ENCODE measurements around the gene PCDHGC3. TPM values are rescaled to one million over a fixed set of nuclear protein-coding genes. Genes with fewer than 3 reads are reported as not detected.

The PCDHGC3 gene
- total RNA-seq, 1 experiment from 2014 or later, result 112 TPM

GRCh38 chr5:141495453-141495811 lies 19.7 kb downstream of the PCDHGC3 start:
- DNase-seq (ENCODE audit: low spot score), result peak; percentile 72
- Histone ChIP-seq H3K4me1 (ENCODE audit: insufficient read depth, low read length, poor library complexity, severe bottlenecking) (peaks cover 51% of the 10 kb centered on the region), H3K4me3 (ENCODE audit: low read depth, low read length, poor library complexity, severe bottlenecking) (peak overlapping the region; percentile 41), H3K27me3 (replicated peaks; ENCODE audit: insufficient read depth, low read depth, low read length, poor library complexity) (no peaks in the 10 kb centered on the region), H3K9me3 (ENCODE audit: low read depth, low read length, poor library complexity, severe bottlenecking) (no peaks in the 10 kb centered on the region), H3K36me3 (ENCODE audit: insufficient read depth, low read length, poor library complexity, severe bottlenecking) (peaks cover 9% of the 10 kb centered on the region), H3K27ac (ENCODE audit: low read depth, low read length, poor library complexity, severe bottlenecking) (peak overlapping the region; percentile 94)
- BruUV-seq (replicated peaks), result TSS peak; percentile 87
- intact Hi-C loops (cut with micrococcal nuclease; ENCODE audit: unreplicated experiment), result loop anchor here (2.0 kb wide), 1 partner anchor 19 kb away; no protein-coding TSS in a partner anchor
- ChIA-PET CTCF (interaction anchor here (1.1 to 1.2 kb wide), 4 partner anchors 18 to 29 kb away, joined by 5 to 7 read pairs (median 6); partner anchors contain the start of gene PCDHGC3), POLR2A (ENCODE audit: low non-redundant PET) (no interaction called here)
- no peak for TF ChIP-seq EZH2 (IDR thresholded peaks at IDR 0.05; ENCODE audit: borderline replicate concordance, low read depth, low read length, poor library complexity, severe bottlenecking)
- TF ChIP-seq, protein P1, sequence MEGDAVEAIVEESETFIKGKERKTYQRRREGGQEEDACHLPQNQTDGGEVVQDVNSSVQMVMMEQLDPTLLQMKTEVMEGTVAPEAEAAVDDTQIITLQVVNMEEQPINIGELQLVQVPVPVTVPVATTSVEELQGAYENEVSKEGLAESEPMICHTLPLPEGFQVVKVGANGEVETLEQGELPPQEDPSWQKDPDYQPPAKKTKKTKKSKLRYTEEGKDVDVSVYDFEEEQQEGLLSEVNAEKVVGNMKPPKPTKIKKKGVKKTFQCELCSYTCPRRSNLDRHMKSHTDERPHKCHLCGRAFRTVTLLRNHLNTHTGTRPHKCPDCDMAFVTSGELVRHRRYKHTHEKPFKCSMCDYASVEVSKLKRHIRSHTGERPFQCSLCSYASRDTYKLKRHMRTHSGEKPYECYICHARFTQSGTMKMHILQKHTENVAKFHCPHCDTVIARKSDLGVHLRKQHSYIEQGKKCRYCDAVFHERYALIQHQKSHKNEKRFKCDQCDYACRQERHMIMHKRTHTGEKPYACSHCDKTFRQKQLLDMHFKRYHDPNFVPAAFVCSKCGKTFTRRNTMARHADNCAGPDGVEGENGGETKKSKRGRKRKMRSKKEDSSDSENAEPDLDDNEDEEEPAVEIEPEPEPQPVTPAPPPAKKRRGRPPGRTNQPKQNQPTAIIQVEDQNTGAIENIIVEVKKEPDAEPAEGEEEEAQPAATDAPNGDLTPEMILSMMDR (conservative IDR thresholded peaks at IDR 0.05; ENCODE audit: low read depth, low read length), result no peak

DNA sequence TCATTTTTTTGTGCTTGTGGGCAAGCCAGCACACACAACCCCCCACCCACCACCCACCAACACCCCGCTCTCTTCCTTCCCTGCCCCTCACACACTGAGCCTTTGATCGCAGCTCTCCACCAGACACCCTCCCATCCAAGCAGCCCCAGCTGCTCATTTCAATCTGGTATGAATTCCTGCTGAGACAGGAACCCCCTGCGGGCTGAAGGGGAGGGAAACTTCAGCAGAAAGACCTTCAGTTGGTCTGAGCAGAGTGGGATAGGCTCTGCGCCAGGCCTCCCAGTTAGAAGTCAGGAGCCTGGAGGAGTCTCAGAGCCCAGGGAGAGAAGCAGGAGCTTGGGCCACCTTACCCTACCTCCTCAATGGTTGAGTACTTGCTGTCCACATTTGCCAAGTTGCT lies 20.3 kb downstream of the PCDHGC3 start:
- Histone ChIP-seq H3K4me3 (ENCODE audit: low read depth, low read length, poor library complexity, severe bottlenecking) (peak overlapping the region; percentile 41), H3K4me1 (ENCODE audit: insufficient read depth, low read length, poor library complexity, severe bottlenecking) (peaks cover 51% of the 10 kb centered on the region), H3K9me3 (ENCODE audit: low read depth, low read length, poor library complexity, severe bottlenecking) (no peaks in the 10 kb centered on the region), H3K36me3 (ENCODE audit: insufficient read depth, low read length, poor library complexity, severe bottlenecking) (peaks cover 3% of the 10 kb centered on the region), H3K27ac (ENCODE audit: low read depth, low read length, poor library complexity, severe bottlenecking) (peak overlapping the region; percentile 94), H3K27me3 (replicated peaks; ENCODE audit: insufficient read depth, low read depth, low read length, poor library complexity) (no peaks in the 10 kb centered on the region)
- ChIA-PET POLR2A (ENCODE audit: low non-redundant PET) (no interaction called here), CTCF (interaction anchor here (0.6 to 1.2 kb wide), 4 partner anchors 17 to 492 kb away, joined by 4 to 6 read pairs (median 5); partner anchors contain the start of gene PCDHGC3)
- no peak for TF ChIP-seq EZH2 (IDR thresholded peaks at IDR 0.05; ENCODE audit: borderline replicate concordance, low read depth, low read length, poor library complexity, severe bottlenecking)
- TF ChIP-seq, protein P1 (conservative IDR thresholded peaks at IDR 0.05; ENCODE audit: low read depth, low read length), result no peak
- intact Hi-C loops (cut with micrococcal nuclease; ENCODE audit: unreplicated experiment), result no loop called here
- peak; percentile 99 for DNase-seq (ENCODE audit: low spot score)
- no TSS peak for BruUV-seq (replicated peaks)

- DNase-seq (ENCODE audit: low spot score), result no peak
- no peak for TF ChIP-seq EZH2 (IDR thresholded peaks at IDR 0.05; ENCODE audit: borderline replicate concordance, low read depth, low read length, poor library complexity, severe bottlenecking)
- TF ChIP-seq, protein P1 (conservative IDR thresholded peaks at IDR 0.05; ENCODE audit: low read depth, low read length), result no peak
- Histone ChIP-seq H3K4me3 (ENCODE audit: low read depth, low read length, poor library complexity, severe bottlenecking) (no peak overlapping the region), H3K4me1 (ENCODE audit: insufficient read depth, low read length, poor library complexity, severe bottlenecking) (peaks cover 14% of the 10 kb centered on the region), H3K27me3 (replicated peaks; ENCODE audit: insufficient read depth, low read depth, low read length, poor library complexity) (no peaks in the 10 kb centered on the region), H3K36me3 (ENCODE audit: insufficient read depth, low read length, poor library complexity, severe bottlenecking) (peaks cover 16% of the 10 kb centered on the region), H3K27ac (ENCODE audit: low read depth, low read length, poor library complexity, severe bottlenecking) (no peak overlapping the region), H3K9me3 (ENCODE audit: low read depth, low read length, poor library complexity, severe bottlenecking) (no peaks in the 10 kb centered on the region)
- ChIA-PET POLR2A (ENCODE audit: low non-redundant PET) (no interaction called here), CTCF (no interaction called here)
- intact Hi-C loops (cut with micrococcal nuclease; ENCODE audit: unreplicated experiment), result no loop called here
- BruUV-seq (replicated peaks), result no TSS peak
These were observed 26.0 kb downstream of the PCDHGC3 start for GRCh38 chr5:141501761-141502160.

All from A673 (cell line).